Neural cell (in vitro differentiated cells): Measurements from ENCODE around the gene SLC12A1. TPM values are rescaled to one million over a fixed set of nuclear protein-coding genes. Genes with fewer than 3 reads are reported as not detected.

Experiments
- H2AFZ ChIP-seq: fragments of 200-600, 300-800 bp; sonication (generic), shearing (Covaris generic); 2 replicates; pipeline ENCODE4 v1.6.0; 2014; ENCODE audit warnings: low read depth, mild to moderate bottlenecking, antibody characterized with exemption, low read length, moderate library complexity
- H3F3A ChIP-seq: fragments of 200-600 bp; shearing (Covaris generic); 2 replicates; pipeline ENCODE4 v1.6.1; 2016; ENCODE audit warnings: mild to moderate bottlenecking, moderate library complexity, mixed read lengths, antibody characterized with exemption, low read length; ENCODE audit not compliant: insufficient read depth, poor library complexity, severe bottlenecking
- H3K27ac ChIP-seq: fragments of 200-600, 300-800 bp; sonication (generic), shearing (Covaris generic); 2 replicates; pipeline ENCODE4 v1.5.1; 2014; ENCODE audit warnings: mild to moderate bottlenecking, low read length, moderate library complexity
- H3K27me3 ChIP-seq: fragments of 300-800, 200-600 bp; sonication (generic), shearing (Covaris generic); 2 replicates; pipeline ENCODE4 v1.6.0; 2014; ENCODE audit warnings: mild to moderate bottlenecking, low read depth, low read length, moderate library complexity; ENCODE audit not compliant: insufficient read depth
- H3K36me3 ChIP-seq: fragments of 300-800, 200-600 bp; sonication (generic), shearing (Covaris generic); 2 replicates; pipeline ENCODE4 v1.5.1; 2014; ENCODE audit warnings: mild to moderate bottlenecking, antibody characterized with exemption, low read length, moderate library complexity; ENCODE audit not compliant: insufficient read depth
- H3K4me2 ChIP-seq: fragments of 300-800, 200-600 bp; sonication (generic), shearing (Covaris generic); 2 replicates; pipeline ENCODE4 v1.6.0; 2014; ENCODE audit warnings: mild to moderate bottlenecking, low read length
- H3K4me3 ChIP-seq: fragments of 300-800, 200-600 bp; sonication (generic), shearing (Covaris generic); 2 replicates; pipeline ENCODE4 v1.5.1; 2014; ENCODE audit warnings: mild to moderate bottlenecking, low read length, moderate library complexity
- H3K79me2 ChIP-seq: fragments of 200-600 bp; shearing (Covaris generic); replicated peaks from 2 replicates; pipeline ENCODE4 v1.6.0; 2014; ENCODE audit warnings: mild to moderate bottlenecking, low read length, moderate library complexity; ENCODE audit not compliant: insufficient read depth
- H3K9ac ChIP-seq: fragments of 300-800, 200-600 bp; sonication (generic), shearing (Covaris generic); 2 replicates; pipeline ENCODE4 v1.6.1; 2016; ENCODE audit warnings: mild to moderate bottlenecking, low read length, mixed read lengths
- H3K9me2 ChIP-seq: fragments of 200-600 bp; shearing (Covaris generic); 2 replicates; pipeline ENCODE4 v1.6.1; 2016; ENCODE audit warnings: mild to moderate bottlenecking, low read length, mixed read lengths; ENCODE audit not compliant: insufficient read depth
- H3K9me3 ChIP-seq: fragments of 200-600, 300-800 bp; sonication (generic), shearing (Covaris generic); 2 replicates; pipeline ENCODE4 v1.6.1; 2016; ENCODE audit warnings: mild to moderate bottlenecking, mixed run types, low read length, moderate library complexity, mixed read lengths
- H4K20me1 ChIP-seq: fragments of 200-600 bp; shearing (Covaris generic); 2 replicates; pipeline ENCODE4 v1.6.1; 2016; ENCODE audit warnings: mild to moderate bottlenecking, mixed run types; ENCODE audit not compliant: insufficient read depth
- EP300 ChIP-seq: fragments of 450-650 bp; conservative IDR thresholded peaks from 2 replicates; pipeline ENCODE4 v1.6.1; 2014; ENCODE audit warnings: antibody characterized with exemption, mild to moderate bottlenecking, moderate library complexity; ENCODE audit not compliant: poor library complexity, severe bottlenecking
- EZH2 ChIP-seq: fragments of 200-600, 300-800 bp; shearing (Covaris generic), sonication (generic); IDR thresholded peaks from 2 replicates; pipeline ENCODE4 v1.6.1; 2014; ENCODE audit warnings: antibody characterized with exemption, low read length, borderline replicate concordance, mild to moderate bottlenecking; ENCODE audit not compliant: insufficient read depth, poor library complexity, severe bottlenecking
- MXI1 ChIP-seq: fragments of 450-650 bp; conservative IDR thresholded peaks from 2 replicates; pipeline ENCODE4 v1.6.1; 2014; ENCODE audit warnings: antibody characterized with exemption, mild to moderate bottlenecking; ENCODE audit not compliant: poor library complexity, severe bottlenecking
- POLR2AphosphoS5 ChIP-seq: IDR thresholded peaks from 2 replicates; pipeline ENCODE4 v1.6.1; 2012
- RAD21 ChIP-seq: fragments of 450-650 bp; conservative IDR thresholded peaks from 2 replicates; pipeline ENCODE4 v1.6.1; 2014; ENCODE audit warnings: antibody characterized with exemption, mild to moderate bottlenecking, moderate library complexity
- SMC3 ChIP-seq: fragments of 450-650 bp; conservative IDR thresholded peaks from 2 replicates; pipeline ENCODE4 v1.6.1; 2014; ENCODE audit warnings: antibody characterized with exemption, mild to moderate bottlenecking, moderate library complexity; ENCODE audit not compliant: poor library complexity
- TAF1 ChIP-seq: IDR thresholded peaks from 2 replicates; pipeline ENCODE4 v1.6.1; 2012; ENCODE audit warnings: low read depth
- polyA plus RNA-seq: library from polyadenylated mRNA; depleted of rRNA; stranded (reverse); fragments of >200 nt; gene quantifications from 2 replicates; pipeline ENCODE4 v1.2.3, GENCODE V29; 2014
- TF ChIP-seq, protein P1 (sequence below): IDR thresholded peaks from 2 replicates; pipeline ENCODE4 v1.6.1; 2012; ENCODE audit warnings: borderline replicate concordance
- TF ChIP-seq, protein P2 (sequence below): fragments of 450-650 bp; IDR thresholded peaks from 2 replicates; pipeline ENCODE4 v1.5.1; 2014; ENCODE audit warnings: antibody characterized with exemption, mild to moderate bottlenecking, moderate library complexity; ENCODE audit not compliant: poor library complexity, severe bottlenecking

The SLC12A1 gene
- polyA plus RNA-seq, 1 donor from 2014 or later = 0.67 TPM

DNA sequence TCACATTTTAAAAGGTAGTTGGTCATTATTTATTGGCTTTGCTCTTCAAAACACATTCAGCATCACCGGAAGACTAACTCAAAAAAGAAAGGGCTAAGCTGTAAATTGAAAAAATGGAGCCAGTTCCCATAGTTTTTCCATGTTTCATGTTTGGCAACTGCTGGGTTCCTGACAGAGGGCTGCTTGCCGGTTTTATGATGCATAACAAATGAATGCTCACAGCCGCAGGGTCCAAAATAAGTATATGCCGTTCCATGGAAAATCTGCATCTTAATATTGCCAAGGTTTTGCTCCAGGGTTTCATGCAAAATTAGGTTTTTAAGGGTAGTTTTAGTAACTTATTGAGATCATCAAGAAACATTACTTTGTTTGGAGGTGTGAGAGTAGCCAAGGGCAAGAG, 15.8 kb downstream of the SLC12A1 start:
- Histone ChIP-seq H3K4me2 (no peak overlapping the region), H3K27me3 (no peaks in the 10 kb centered on the region), H3K9ac (no peak overlapping the region), H3K27ac (no peak overlapping the region), H3K9me3 (no peaks in the 10 kb centered on the region), H4K20me1 (no peaks in the 10 kb centered on the region), H3K79me2 (no peaks in the 10 kb centered on the region), H2AFZ (no peak overlapping the region), H3K9me2 (no peaks in the 10 kb centered on the region), H3F3A (no peaks in the 10 kb centered on the region), H3K36me3 (no peaks in the 10 kb centered on the region), H3K4me3 (no peak overlapping the region)
- TF ChIP-seq TAF1 (no peak), SMC3 (no peak)

DNA sequence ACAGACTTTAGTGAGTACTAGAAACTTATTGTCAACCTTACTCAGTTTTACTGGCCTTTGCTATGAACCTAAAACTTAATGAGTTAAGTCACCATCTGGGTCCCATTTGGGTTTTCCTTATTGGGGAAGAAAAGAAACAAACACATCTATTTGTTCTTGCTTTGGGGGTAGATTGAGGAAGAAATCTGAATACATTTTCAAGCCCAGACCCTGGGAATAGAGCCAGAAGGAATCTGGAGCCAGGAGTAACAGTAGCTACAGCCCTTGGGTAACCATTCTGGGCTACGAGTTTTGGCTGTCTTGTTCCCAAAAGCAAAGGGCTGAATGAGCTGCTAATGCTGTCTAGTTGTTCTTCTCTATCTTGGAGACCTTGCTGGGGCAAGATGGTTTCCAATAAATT, 16.5 kb downstream of the SLC12A1 start:
- TF ChIP-seq RAD21 (no peak), EZH2 (no peak), SMC3 (no peak), MXI1 (no peak), POLR2AphosphoS5 (no peak), EP300 (no peak), TAF1 (no peak)
- TF ChIP-seq, protein P1, sequence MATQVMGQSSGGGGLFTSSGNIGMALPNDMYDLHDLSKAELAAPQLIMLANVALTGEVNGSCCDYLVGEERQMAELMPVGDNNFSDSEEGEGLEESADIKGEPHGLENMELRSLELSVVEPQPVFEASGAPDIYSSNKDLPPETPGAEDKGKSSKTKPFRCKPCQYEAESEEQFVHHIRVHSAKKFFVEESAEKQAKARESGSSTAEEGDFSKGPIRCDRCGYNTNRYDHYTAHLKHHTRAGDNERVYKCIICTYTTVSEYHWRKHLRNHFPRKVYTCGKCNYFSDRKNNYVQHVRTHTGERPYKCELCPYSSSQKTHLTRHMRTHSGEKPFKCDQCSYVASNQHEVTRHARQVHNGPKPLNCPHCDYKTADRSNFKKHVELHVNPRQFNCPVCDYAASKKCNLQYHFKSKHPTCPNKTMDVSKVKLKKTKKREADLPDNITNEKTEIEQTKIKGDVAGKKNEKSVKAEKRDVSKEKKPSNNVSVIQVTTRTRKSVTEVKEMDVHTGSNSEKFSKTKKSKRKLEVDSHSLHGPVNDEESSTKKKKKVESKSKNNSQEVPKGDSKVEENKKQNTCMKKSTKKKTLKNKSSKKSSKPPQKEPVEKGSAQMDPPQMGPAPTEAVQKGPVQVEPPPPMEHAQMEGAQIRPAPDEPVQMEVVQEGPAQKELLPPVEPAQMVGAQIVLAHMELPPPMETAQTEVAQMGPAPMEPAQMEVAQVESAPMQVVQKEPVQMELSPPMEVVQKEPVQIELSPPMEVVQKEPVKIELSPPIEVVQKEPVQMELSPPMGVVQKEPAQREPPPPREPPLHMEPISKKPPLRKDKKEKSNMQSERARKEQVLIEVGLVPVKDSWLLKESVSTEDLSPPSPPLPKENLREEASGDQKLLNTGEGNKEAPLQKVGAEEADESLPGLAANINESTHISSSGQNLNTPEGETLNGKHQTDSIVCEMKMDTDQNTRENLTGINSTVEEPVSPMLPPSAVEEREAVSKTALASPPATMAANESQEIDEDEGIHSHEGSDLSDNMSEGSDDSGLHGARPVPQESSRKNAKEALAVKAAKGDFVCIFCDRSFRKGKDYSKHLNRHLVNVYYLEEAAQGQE = no peak
- TF ChIP-seq, protein P2, sequence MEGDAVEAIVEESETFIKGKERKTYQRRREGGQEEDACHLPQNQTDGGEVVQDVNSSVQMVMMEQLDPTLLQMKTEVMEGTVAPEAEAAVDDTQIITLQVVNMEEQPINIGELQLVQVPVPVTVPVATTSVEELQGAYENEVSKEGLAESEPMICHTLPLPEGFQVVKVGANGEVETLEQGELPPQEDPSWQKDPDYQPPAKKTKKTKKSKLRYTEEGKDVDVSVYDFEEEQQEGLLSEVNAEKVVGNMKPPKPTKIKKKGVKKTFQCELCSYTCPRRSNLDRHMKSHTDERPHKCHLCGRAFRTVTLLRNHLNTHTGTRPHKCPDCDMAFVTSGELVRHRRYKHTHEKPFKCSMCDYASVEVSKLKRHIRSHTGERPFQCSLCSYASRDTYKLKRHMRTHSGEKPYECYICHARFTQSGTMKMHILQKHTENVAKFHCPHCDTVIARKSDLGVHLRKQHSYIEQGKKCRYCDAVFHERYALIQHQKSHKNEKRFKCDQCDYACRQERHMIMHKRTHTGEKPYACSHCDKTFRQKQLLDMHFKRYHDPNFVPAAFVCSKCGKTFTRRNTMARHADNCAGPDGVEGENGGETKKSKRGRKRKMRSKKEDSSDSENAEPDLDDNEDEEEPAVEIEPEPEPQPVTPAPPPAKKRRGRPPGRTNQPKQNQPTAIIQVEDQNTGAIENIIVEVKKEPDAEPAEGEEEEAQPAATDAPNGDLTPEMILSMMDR = no peak
- no peak overlapping the region for H3K9ac ChIP-seq
- H3K9me3 ChIP-seq = no peaks in the 10 kb centered on the region
- H2AFZ ChIP-seq = no peak overlapping the region
- H3K4me3 ChIP-seq = no peak overlapping the region
- H3K79me2 ChIP-seq = no peaks in the 10 kb centered on the region
- H3F3A ChIP-seq = no peaks in the 10 kb centered on the region
- H3K27ac ChIP-seq = no peak overlapping the region
- H3K36me3 ChIP-seq = no peaks in the 10 kb centered on the region
- H3K9me2 ChIP-seq = no peaks in the 10 kb centered on the region
- no peaks in the 10 kb centered on the region for H3K27me3 ChIP-seq
- no peak overlapping the region for H3K4me2 ChIP-seq
- no peaks in the 10 kb centered on the region for H4K20me1 ChIP-seq

DNA sequence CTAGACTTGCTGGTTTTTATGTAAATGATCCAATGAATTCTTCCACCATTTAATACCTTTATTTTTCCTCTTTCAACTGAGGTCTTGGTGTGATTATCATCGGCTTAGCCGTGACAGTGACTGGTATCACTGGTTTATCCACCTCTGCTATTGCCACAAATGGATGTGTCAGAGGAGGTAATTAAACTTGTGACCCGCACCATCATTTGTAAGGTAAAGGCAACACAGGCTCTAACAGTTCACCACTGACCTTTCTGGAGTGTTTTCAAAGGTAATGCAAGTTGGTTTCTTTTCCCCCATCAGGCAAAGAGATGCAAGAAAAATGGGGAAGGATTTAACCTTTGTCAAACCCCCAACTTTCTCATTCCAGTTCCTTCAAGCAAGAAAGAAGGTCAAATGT, 19.7 kb downstream of the SLC12A1 start:
- Histone ChIP-seq H4K20me1 (no peaks in the 10 kb centered on the region), H3K9ac (no peak overlapping the region), H3K9me3 (no peaks in the 10 kb centered on the region), H3K79me2 (no peaks in the 10 kb centered on the region), H2AFZ (no peak overlapping the region), H3K4me3 (no peak overlapping the region), H3K9me2 (no peaks in the 10 kb centered on the region), H3K4me2 (no peak overlapping the region), H3K27me3 (no peaks in the 10 kb centered on the region), H3K27ac (no peak overlapping the region), H3K36me3 (no peaks in the 10 kb centered on the region), H3F3A (no peaks in the 10 kb centered on the region)
- TF ChIP-seq, protein P1 = no peak
- TF ChIP-seq EP300 (no peak), MXI1 (no peak), SMC3 (no peak), EZH2 (no peak), TAF1 (no peak)
